GM18951 (cell line): ENCODE results near the gene MT1X.

Experiments used
- POLR2A ChIP-seq: IDR thresholded peaks from 4 replicates; pipeline ENCODE4 v1.6.1; 2011; ENCODE audit warnings: mild to moderate bottlenecking; ENCODE audit not compliant: insufficient read length, insufficient read depth; ENCODE audit errors: extremely low read depth
- in situ Hi-C: fragments of 300-500 bp; cut with MboI; formaldehyde crosslinking; loops from one replicate; pipeline ENCODE4 v1.12.0; 2022; ENCODE audit warnings: low sequenced_read_pairs, mixed read lengths, inconsistent platforms; ENCODE audit not compliant: unreplicated experiment

Gene MT1X

DNA sequence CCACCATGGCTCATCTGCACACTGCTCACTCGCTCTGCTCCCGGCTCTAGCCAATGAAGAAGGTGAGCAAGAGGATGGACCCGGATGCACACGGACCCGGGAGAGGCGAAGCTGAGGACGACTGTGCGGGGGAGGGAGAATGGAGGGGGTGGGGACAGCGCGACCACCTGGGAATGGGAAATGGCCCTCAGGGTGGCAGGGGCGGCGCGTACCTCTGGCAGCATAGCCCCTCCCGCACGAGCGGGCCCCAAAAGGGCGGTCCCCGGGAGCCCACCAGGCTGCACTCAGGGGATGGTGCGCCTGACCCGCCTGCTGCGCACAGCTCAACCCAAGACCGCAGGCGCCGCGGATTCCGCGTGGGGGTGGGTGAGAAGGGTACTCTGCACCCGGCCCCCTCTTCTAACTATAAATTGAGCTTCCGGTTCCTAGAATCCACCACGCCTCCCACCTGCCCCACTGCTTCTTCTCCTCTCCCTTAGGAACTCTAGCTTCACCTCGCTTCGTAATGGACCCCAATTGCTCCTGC, 6.5 kb upstream of the MT1X start:
- in situ Hi-C loops, result no loop called here
- TF ChIP-seq POLR2A, result no peak

- in situ Hi-C loops, result no loop called here
- TF ChIP-seq POLR2A, result no peak
Observed at GRCh38 chr16:56677474-56677873, 4.8 kb upstream of the MT1X start.

DNA sequence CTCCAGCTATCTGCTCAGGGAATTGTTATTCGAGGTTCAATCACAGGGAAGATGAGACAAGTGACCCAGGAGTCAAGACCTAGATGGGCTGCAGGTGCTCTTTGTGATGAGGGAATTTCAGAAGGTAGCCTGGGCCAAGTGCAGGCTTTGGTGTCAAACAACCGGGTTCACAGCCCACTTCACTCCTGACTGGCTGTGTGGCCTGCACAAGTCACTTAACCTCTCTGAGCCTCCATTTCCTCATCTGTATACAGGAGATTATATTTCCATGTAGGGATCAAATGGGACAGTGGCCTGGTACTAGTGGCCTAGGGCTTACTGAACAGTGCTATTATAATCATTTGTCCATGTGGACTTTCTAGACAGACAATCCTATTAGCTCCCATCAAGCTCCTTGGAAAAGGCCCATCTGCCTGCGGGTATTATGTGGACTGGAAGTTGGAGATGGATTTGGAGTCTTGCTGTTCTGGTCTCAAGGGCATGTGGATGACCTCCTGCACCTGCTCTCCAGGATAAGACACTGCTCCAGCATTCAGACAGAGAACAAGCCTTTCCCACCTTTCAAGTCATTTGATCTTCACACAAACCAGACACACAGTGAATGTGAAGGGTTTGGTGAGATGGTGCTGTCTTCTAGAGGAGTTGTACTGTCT, 3.1 kb upstream of the MT1X start:
- TF ChIP-seq POLR2A, result no peak
- in situ Hi-C loops, result no loop called here

- in situ Hi-C loops, result no loop called here
- no peak for TF ChIP-seq POLR2A
Observed at GRCh38 chr16:56679818-56680217, 2.5 kb upstream of the MT1X start.

DNA sequence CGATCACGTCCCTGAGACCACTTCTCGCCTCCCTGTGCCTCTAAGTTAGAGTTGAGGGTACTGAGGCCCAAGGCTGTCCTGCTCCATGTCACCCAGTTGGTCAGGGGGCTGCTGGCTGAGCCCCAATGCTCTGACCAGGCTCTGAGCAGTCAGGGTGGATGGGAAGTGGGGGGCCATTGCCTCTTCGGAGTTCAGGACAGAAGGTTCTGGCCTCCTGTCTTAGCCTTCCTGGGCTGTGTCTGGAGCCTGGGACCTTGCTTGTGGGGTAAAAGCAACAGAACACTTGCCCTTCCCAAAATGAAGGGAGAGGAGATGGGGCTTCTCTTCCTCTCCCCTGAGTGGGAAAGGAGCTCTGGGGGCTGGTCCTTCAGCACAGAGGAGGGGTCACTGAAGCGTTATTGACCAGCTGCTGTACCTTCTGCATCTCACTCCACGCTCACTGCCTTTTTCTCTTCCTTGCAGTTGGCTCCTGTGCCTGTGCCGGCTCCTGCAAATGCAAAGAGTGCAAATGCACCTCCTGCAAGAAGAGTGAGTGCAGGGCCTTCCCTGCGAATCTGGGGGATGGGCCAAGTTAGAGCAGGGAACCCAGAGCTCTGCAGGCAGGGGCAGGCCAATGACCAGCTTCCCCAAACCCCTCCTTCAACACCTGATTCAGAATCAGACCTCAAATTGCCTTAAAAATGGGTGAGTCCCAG, 580 bp downstream of the MT1X start:
- in situ Hi-C loops, result no loop called here
- no peak for TF ChIP-seq POLR2A

GRCh38 chr16:56683424-56684172, 1.3 kb downstream of the MT1X start:
- in situ Hi-C loops, result no loop called here
- TF ChIP-seq POLR2A, result no peak

DNA sequence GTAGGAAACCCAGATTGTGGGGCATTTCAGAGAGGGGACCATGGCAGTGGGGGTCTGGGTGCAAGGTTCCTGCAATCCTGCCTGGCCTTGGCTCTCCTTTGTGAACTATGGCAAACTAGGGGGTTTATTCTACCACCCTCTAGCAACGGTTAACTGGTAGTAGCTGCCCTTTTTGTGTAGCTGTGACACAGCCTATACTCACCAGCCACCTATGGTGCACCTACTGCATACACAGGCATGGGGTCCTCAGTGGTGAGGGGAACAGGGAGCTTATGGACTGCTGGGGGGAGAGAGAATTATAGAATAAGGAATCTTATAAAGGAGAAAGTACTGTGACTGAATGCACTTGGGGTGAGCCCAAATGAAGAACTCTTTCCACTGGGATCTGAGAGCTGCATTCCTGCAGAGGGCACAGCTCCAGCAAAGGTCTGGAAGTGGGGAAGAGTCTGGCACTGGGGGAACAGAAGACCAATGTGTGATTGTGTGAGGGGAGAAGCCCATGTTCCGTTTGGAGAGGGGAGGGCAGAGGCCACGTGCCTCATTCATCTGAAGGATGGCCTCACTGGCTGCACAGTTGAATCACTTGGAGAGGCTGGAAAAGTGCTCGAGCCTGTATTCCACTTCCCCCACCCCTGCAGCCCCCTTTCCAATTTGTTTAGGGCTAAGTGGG, 2.1 kb downstream of the MT1X start:
- in situ Hi-C loops, result no loop called here
- TF ChIP-seq POLR2A, result no peak

DNA sequence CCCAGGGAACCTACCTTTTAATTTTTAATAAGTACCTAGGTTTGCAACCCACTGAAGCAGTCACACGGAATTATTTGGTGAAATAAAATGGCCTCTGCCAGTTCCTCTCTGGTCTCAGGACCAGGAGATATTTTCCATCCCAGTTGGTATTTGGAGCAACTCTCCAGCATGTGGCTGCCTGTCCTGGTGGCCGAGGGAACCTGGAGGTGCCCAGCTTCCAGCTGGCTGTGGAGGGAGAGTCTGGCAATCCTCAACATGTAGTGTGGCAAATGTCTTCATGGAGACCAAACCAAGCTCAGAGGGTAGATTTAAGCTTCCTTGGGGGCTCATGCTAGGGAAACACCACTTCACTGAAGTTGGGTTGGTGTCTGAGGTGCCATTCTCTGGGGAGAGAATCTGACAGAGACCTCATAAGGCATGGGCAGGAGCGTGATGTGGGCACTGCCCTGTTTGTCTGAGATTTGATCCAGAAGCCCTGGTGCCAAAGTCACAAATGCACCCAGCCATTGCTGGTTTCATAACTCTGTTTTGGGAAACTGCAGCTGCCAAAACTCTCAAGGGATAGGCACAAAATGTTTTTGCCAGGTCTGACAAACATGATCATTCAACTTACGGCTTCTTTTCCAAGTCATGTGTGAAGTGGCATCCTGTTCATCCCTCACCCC, 2.8 kb downstream of the MT1X start:
- in situ Hi-C loops, result no loop called here

DNA sequence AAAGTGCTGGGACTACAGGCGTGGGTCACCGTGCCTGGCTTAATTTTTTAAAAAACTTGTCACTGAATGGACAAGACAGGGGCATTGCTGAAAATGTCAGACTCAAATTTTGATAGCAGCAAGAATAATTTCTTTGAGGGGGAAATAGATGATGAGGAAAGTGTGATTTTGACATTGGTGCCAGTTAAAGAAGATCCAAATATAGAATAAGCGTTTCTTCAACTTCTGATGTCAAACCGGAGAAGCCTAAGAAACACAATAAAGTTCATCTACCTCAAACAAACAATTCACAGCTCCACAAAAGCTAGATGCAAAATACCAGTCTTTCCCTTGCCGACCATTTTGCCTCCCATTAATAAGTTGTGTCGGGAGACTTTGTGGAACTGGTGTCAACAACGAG, 4.5 kb downstream of the MT1X start:
- in situ Hi-C loops, result no loop called here

More for the DNA sequence above, 2.8 kb downstream of the MT1X start:
- TF ChIP-seq POLR2A, result no peak

DNA sequence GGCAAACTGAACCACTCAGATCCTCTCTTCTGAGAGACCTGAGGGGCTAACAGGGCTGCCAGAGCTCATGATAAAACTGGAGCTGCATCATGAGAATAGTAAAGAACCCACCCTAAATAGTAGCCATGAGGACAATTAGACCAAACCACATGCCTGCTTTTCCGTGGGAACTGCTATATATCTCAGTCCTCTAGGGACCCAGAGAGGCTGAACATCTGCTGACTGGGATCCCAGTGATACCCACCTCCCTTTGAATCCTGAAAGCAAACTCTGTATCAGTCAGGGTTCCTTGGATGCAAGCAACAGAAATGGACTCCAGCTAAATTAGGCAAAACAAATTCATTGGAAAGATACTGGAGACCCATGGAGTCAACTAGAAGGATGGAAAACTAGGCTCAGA, 6.5 kb downstream of the MT1X start:
- TF ChIP-seq POLR2A, result no peak
- in situ Hi-C loops, result no loop called here

More for the DNA sequence above, 4.5 kb downstream of the MT1X start:
- TF ChIP-seq POLR2A, result no peak

DNA sequence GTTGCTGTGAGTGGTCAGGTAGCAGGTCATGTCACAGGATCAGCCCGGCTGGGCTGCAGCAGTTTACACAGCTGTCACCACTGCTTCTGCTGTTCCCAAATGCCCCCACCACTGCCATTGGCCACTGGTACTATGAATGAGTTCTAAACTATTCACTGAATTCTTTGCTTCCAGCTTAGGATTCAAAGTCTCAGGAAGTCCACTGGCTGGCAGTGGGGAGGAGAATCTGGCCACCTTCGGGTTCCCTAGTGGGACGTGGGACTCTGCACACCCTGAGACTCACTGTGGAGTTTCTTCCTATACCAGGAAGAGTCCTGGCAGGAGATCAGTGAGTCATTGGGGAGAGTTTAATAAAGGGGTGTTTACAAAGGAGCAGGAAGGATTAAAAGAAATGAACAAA, 6.9 kb downstream of the MT1X start:
- in situ Hi-C loops, result no loop called here
- no peak for TF ChIP-seq POLR2A

DNA sequence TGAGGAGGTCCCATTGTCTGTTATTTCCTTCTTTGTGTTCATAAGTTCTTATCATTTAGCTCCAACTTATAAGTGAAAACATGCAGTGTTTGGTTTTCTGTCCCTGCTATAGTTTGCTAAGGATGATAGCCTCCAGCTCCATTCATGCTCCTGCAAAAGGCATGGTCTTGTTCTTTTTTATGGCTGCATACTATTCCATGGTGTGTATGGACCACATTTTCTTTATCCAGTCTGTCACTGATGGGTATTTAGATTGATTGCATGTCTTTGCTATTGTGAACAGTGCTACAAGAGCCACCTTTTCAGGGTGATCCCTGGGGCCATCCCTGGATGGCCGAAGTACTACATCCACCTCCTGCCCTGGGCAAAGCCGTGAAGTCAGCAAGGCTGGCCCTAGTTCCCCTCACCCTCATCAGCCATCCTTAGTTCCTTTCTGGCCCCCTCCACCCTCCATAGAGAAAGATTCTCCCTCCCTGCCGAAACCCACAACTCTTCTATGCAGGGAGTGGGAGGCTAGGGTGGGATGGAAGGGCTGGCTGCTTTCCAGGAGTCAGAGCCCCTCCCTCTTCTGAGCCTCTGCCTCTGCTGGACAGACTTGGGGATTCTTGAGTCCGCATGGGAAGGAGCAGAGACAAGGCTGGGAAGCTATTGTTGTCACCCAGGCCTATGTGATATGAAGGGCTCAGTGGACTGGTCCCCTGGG, 8.3 kb downstream of the MT1X start:
- no peak for TF ChIP-seq POLR2A
- in situ Hi-C loops, result no loop called here
